ENCODE results near the gene UQCRQ. TPM values are rescaled to one million over a fixed set of nuclear protein-coding genes. Genes with fewer than 3 reads are reported as not detected.
"Not testable (repeated sequence)": the region's sequence is repeated elsewhere in the genome, so short reads cannot be mapped to it uniquely, and the experiment has no call there.

Gene UQCRQ
- total and polyA plus RNA-seq, 11 donors, result 539 to 2,165 (median 1,454) TPM

DNA sequence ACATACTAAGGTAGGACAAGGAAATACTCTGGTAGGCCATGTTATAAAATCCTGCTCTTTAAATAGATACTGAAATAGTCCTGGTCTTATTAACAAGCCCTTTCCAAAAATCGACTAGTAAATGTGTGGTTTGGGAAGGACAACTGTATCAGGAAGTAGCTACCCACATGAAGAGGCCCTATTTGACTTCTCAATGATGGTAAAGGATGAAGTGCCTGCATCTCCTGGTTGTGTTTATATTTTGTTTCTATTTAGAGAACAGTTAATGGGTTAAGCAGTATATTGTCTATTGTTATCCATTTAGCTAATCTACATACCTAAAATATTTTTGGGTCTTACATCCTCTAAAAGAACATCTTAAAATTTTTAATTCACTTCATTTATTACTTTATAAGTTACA is 12.7 kb upstream of the UQCRQ start:
- intact Hi-C loops (cut with DNase I), result no loop called here

DNA sequence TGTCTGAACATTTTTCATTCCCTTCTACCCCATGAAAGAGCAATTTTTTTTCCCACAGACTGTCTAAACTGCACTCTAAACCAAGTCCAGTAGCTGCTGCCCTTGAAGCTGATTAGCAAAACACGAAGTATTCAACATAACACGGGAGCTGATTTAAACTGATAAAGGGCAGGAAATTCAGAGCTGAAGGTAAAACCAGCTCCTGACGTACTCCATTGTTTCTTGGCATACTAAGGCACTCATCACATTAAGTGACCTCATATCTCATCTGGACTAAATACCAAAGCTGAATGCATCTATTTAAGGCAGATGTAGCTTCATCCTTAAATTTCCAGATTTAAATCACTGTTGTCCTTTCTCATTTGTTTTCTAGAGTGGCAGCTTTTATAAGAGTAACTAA is 12.1 kb upstream of the UQCRQ start:
- Histone ChIP-seq H3K27me3 (no peaks in the 10 kb centered on the region), H3K36me3 (no peaks in the 10 kb centered on the region), H3K27ac (no peak overlapping the region), H3K9me3 (no peaks in the 10 kb centered on the region), H3K4me3 (no peak overlapping the region), H3K4me1 (peaks cover 0 to 13% (median 0%) of the 10 kb centered on the region in 12 donors)
- DNase-seq (no peak), ATAC-seq (peak in 2 of 4 donors; percentile 31 to 55)
- intact Hi-C loops (cut with DNase I), result no loop called here
- WGBS, 4 donors, result 3 to 12% (median 11%) methylated on average over 3 of the region's 3 CpGs
- no peak for TF ChIP-seq POLR2A (IDR thresholded peaks at IDR 0.05)

More for the DNA sequence above, 12.7 kb upstream of the UQCRQ start:
- Histone ChIP-seq H3K27me3 (no peaks in the 10 kb centered on the region), H3K4me3 (no peak overlapping the region), H3K4me1 (peaks cover 0 to 13% (median 0%) of the 10 kb centered on the region in 12 donors), H3K36me3 (no peaks in the 10 kb centered on the region), H3K9me3 (no peaks in the 10 kb centered on the region), H3K27ac (no peak overlapping the region)
- no peak for DNase-seq
- ATAC-seq, result no peak
- no peak for TF ChIP-seq POLR2A (IDR thresholded peaks at IDR 0.05)
- TF ChIP-seq, protein P1, sequence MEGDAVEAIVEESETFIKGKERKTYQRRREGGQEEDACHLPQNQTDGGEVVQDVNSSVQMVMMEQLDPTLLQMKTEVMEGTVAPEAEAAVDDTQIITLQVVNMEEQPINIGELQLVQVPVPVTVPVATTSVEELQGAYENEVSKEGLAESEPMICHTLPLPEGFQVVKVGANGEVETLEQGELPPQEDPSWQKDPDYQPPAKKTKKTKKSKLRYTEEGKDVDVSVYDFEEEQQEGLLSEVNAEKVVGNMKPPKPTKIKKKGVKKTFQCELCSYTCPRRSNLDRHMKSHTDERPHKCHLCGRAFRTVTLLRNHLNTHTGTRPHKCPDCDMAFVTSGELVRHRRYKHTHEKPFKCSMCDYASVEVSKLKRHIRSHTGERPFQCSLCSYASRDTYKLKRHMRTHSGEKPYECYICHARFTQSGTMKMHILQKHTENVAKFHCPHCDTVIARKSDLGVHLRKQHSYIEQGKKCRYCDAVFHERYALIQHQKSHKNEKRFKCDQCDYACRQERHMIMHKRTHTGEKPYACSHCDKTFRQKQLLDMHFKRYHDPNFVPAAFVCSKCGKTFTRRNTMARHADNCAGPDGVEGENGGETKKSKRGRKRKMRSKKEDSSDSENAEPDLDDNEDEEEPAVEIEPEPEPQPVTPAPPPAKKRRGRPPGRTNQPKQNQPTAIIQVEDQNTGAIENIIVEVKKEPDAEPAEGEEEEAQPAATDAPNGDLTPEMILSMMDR (IDR thresholded peaks at IDR 0.05), result no peak
- WGBS, 4 donors, result 23 to 46% (median 35%) methylated on average over 1 of the region's 1 CpG

DNA sequence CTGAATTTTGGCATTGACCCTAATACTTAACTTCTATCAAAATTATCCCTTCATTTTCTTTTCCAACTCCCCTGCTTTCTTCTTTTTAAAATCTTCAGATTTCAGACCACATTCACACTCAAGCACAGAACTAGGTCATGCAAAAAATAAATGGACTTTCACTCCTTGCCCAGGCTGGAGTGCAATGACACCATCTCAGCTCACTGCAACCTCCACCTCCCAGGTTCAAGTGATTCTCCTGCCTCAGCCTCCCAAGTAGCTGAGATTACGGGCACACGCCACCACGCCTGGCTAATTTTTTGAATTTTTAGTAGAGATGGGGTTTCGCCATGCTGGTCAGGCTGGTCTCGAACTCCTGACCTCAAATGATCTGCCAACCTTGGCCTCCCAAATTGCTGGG is 11.4 kb upstream of the UQCRQ start:
- ATAC-seq; H3K27me3 ChIP-seq; DNase-seq; H3K36me3 ChIP-seq; H3K9me3 ChIP-seq; H3K4me3 ChIP-seq; H3K27ac ChIP-seq; intact Hi-C loops (cut with DNase I): not testable (repeated sequence)
- peaks cover 0 to 13% (median 0%) of the 10 kb centered on the region in 12 donors for H3K4me1 ChIP-seq
- 94 to 98% (median 96%) methylated on average over 5 of the region's 5 CpGs for WGBS, 4 donors

DNA sequence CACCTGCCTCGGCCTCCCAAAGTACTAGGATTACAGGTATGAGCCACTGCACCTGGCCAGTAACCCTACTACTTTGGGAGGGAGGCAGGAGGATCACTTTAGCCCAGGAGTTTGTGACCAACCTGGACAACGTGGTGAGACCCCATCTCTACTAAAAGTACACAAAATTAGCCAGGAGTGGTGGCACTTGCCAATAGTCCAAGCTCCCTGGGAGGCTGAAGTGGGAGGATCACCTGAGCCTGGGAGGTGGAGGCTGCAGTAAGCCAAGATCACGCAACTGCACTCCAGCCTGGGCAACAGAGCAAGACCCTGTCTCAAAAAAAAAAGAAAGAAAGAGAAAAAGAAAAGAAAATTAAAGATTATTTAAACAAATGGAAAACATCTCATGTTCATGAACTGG is 10.4 kb upstream of the UQCRQ start:
- Histone ChIP-seq H3K9me3 (no peaks in the 10 kb centered on the region), H3K4me3 (no peak overlapping the region), H3K4me1 (peaks cover 0 to 13% (median 0%) of the 10 kb centered on the region in 12 donors), H3K36me3 (no peaks in the 10 kb centered on the region), H3K27me3 (no peaks in the 10 kb centered on the region), H3K27ac (no peak overlapping the region)
- intact Hi-C loops (cut with DNase I), result no loop called here
- WGBS, 4 donors, result 82 to 90% (median 86%) methylated on average over 3 of the region's 3 CpGs
- TF ChIP-seq POLR2A (IDR thresholded peaks at IDR 0.05), result no peak
- TF ChIP-seq, protein P1 (IDR thresholded peaks at IDR 0.05), result no peak
- DNase-seq (no peak), ATAC-seq (no peak)

DNA sequence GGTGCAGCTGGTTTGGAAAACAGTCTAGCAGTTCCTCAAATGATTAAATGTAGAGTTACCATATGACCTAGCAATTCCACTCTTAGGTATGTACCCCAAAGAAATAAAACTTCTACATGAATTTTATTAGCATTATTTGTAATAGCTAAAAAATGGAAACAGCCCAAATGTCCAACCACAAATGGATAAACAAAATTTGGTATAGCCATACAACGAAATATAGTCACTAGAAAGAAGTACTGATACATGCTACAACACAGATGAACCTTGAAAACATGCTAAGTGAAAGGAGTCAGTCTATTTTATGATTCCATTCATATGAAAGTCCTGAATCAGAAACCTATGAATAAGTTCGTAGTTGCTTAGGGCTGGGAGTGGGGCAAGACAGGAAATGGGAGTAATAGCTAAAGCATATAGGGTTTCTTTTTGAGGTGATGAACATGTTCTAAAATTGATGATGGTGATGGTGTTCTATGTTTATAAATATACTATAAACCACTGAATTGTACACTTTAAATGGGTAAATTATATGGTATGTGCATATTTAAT is 6.5 kb upstream of the UQCRQ start:
- 69 to 85% (median 78%) methylated on average over 2 of the region's 2 CpGs for WGBS, 4 donors

More for the DNA sequence above, 6.5 kb upstream of the UQCRQ start:
- Histone ChIP-seq H3K27ac (no peak overlapping the region), H3K36me3 (no peaks in the 10 kb centered on the region), H3K27me3 (no peaks in the 10 kb centered on the region), H3K9me3 (no peaks in the 10 kb centered on the region), H3K4me3 (no peak overlapping the region), H3K4me1 (no peaks in the 10 kb centered on the region)
- TF ChIP-seq, protein P1 (IDR thresholded peaks at IDR 0.05), result no peak
- intact Hi-C loops (cut with DNase I), result loop anchor here in 3 of 10 donors (2.0 to 10.0 kb wide), 3 partner anchors 25 to 195 kb away; partner anchors contain the start of gene HSPA4 (in 1 of the 3)
- ATAC-seq (no peak), DNase-seq (no peak)

All from heart left ventricle (tissue), 16 donors.